Measurements from ENCODE around the gene DENND1A.

Gene DENND1A

DNA sequence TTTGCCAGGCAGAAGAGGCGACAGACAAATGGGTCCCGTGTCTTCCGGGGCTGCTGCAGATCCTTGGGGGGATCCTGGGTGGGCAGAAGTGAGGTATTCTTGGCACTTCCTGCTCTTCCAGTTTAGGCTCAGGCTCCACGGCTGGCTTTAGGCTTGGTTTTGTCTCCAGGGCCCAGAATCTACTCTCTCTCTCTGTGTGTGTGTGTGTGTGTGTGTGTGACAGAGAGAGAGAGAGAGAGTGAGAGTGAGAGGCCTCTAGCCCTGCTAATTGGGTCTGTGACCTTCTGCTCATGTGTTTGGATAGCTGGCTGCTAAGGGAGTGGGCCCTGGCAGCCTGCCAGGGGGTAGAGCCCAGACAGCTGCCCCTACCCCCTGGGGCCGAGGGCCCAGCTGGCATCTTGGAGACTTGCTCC lies 534.6 kb downstream of the DENND1A start:
- DNase-seq (ENCODE audit: low read depth), result no peak
- no peak overlapping the region for H3K4me3 ChIP-seq (ENCODE audit: low read depth, low read length)
- TF ChIP-seq, protein P1, sequence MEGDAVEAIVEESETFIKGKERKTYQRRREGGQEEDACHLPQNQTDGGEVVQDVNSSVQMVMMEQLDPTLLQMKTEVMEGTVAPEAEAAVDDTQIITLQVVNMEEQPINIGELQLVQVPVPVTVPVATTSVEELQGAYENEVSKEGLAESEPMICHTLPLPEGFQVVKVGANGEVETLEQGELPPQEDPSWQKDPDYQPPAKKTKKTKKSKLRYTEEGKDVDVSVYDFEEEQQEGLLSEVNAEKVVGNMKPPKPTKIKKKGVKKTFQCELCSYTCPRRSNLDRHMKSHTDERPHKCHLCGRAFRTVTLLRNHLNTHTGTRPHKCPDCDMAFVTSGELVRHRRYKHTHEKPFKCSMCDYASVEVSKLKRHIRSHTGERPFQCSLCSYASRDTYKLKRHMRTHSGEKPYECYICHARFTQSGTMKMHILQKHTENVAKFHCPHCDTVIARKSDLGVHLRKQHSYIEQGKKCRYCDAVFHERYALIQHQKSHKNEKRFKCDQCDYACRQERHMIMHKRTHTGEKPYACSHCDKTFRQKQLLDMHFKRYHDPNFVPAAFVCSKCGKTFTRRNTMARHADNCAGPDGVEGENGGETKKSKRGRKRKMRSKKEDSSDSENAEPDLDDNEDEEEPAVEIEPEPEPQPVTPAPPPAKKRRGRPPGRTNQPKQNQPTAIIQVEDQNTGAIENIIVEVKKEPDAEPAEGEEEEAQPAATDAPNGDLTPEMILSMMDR (IDR thresholded peaks at IDR 0.05; ENCODE audit: control insufficient read depth, extremely low read depth, insufficient read depth), result no peak

GRCh38 chr9:123394291-123395235 lies 535.4 kb downstream of the DENND1A start:
- no peak overlapping the region for H3K4me3 ChIP-seq (ENCODE audit: low read depth, low read length)
- DNase-seq (ENCODE audit: low read depth), result no peak
- TF ChIP-seq, protein P1 (IDR thresholded peaks at IDR 0.05; ENCODE audit: control insufficient read depth, extremely low read depth, insufficient read depth), result no peak

DNA sequence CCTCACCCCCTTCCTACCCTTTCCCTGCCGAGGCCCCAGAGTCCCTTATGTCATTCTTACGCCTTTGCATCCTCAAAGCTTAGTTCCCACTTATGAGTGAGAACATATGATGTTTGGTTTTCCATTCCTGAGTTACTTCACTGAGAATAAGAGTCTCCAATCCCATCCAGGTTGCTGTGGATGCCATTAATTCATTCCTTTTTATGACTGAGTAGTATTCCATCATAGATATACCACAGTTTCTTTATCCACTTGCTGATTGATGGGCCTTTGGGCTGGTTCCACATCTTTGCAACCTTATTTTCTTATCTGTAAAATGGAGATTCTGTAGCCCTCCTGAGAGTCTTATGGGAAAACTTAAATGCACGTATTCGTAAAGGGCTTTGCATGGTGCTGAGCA lies 537.1 kb downstream of the DENND1A start:
- TF ChIP-seq, protein P1 (IDR thresholded peaks at IDR 0.05; ENCODE audit: control insufficient read depth, extremely low read depth, insufficient read depth), result no peak
- no peak overlapping the region for H3K4me3 ChIP-seq (ENCODE audit: low read depth, low read length)
- no peak for DNase-seq (ENCODE audit: low read depth)

- H3K4me3 ChIP-seq (ENCODE audit: low read depth, low read length), result no peak overlapping the region
- DNase-seq (ENCODE audit: low read depth), result no peak
- TF ChIP-seq, protein P1 (IDR thresholded peaks at IDR 0.05; ENCODE audit: control insufficient read depth, extremely low read depth, insufficient read depth), result no peak
Observed at GRCh38 chr9:123391946-123392345, 538.0 kb downstream of the DENND1A start.

- H3K4me3 ChIP-seq (ENCODE audit: low read depth, low read length), result no peak overlapping the region
- no peak for DNase-seq (ENCODE audit: low read depth)
- TF ChIP-seq, protein P1 (IDR thresholded peaks at IDR 0.05; ENCODE audit: control insufficient read depth, extremely low read depth, insufficient read depth), result no peak
Observed at GRCh38 chr9:123391233-123391632, 538.7 kb downstream of the DENND1A start.

- TF ChIP-seq, protein P1 (IDR thresholded peaks at IDR 0.05; ENCODE audit: control insufficient read depth, extremely low read depth, insufficient read depth), result no peak
Observed at GRCh38 chr9:123390337-123391135, 539.4 kb downstream of the DENND1A start.

More at GRCh38 chr9:123390337-123391135, 539.4 kb downstream of the DENND1A start:
- no peak for DNase-seq (ENCODE audit: low read depth)
- no peak overlapping the region for H3K4me3 ChIP-seq (ENCODE audit: low read depth, low read length)

All from LNCaP clone FGC (cell line).